ENCODE measurements around the gene ZNF200. TPM values are rescaled to one million over a fixed set of nuclear protein-coding genes. Genes with fewer than 3 reads are reported as not detected.

Gene ZNF200
- total and polyA plus RNA-seq, 9 donors, result 4.8 to 9.2 (median 7.5) TPM

- H3K27me3 ChIP-seq, result no peaks in the 10 kb centered on the region
- H3K27ac ChIP-seq, result peak overlapping the region; percentile 93 to 94
- peak overlapping the region; percentile 95 for H3K4me3 ChIP-seq
- H3K9me3 ChIP-seq, result no peaks in the 10 kb centered on the region
- intact Hi-C loops (cut with DNase I), result no loop called here
- H3K4me1 ChIP-seq (ENCODE audit: insufficient read depth), result no peaks in the 10 kb centered on the region
- H3K36me3 ChIP-seq, result no peaks in the 10 kb centered on the region
- WGBS, 3 donors, result 1 to 3% (median 2%) methylated on average over 76 to 77 of the region's 77 CpGs
- peak; percentile 88 for TF ChIP-seq POLR2A (IDR thresholded peaks at IDR 0.05)
- TF ChIP-seq EP300 (IDR thresholded peaks at IDR 0.05), result no peak
- TF ChIP-seq, protein P1, sequence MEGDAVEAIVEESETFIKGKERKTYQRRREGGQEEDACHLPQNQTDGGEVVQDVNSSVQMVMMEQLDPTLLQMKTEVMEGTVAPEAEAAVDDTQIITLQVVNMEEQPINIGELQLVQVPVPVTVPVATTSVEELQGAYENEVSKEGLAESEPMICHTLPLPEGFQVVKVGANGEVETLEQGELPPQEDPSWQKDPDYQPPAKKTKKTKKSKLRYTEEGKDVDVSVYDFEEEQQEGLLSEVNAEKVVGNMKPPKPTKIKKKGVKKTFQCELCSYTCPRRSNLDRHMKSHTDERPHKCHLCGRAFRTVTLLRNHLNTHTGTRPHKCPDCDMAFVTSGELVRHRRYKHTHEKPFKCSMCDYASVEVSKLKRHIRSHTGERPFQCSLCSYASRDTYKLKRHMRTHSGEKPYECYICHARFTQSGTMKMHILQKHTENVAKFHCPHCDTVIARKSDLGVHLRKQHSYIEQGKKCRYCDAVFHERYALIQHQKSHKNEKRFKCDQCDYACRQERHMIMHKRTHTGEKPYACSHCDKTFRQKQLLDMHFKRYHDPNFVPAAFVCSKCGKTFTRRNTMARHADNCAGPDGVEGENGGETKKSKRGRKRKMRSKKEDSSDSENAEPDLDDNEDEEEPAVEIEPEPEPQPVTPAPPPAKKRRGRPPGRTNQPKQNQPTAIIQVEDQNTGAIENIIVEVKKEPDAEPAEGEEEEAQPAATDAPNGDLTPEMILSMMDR (IDR thresholded peaks at IDR 0.05), result peak in 2 of 3 donors; percentile 25 to 26
- DNase-seq, result peak; percentile 97 to 99 (median 98)
Observed at GRCh38 chr16:3264137-3265036, 29.4 kb upstream of the ZNF200 start.

DNA sequence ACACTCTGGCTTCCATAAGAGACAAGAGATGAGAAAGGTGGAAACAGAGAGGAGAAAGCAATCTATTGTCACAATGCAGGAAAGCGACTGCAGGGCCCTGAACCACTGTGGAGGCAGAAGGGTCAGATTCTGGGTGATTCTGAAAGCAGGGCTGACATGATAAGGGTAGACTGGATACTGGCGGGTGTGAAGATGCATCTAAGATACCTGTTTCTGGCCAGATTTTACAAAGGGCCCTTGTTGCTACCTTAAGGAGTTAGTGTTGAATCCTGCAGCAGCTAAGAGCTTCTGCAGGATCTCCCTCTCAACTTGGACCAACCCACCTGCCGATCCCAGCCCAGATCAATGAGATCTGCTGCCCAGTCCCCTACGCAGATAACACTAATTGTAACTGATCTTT is 27.6 kb upstream of the ZNF200 start:
- DNase-seq, result no peak
- H3K4me3 ChIP-seq, result no peak overlapping the region
- H3K9me3 ChIP-seq, result no peaks in the 10 kb centered on the region
- no peak overlapping the region for H3K27ac ChIP-seq
- no peak for TF ChIP-seq EP300 (IDR thresholded peaks at IDR 0.05)
- TF ChIP-seq, protein P1 (IDR thresholded peaks at IDR 0.05), result no peak
- no peak for TF ChIP-seq POLR2A (IDR thresholded peaks at IDR 0.05)
- intact Hi-C loops (cut with DNase I), result no loop called here
- WGBS, 3 donors, result 89 to 90% (median 89%) methylated on average over 4 of the region's 4 CpGs
- no peaks in the 10 kb centered on the region for H3K4me1 ChIP-seq (ENCODE audit: insufficient read depth)
- no peaks in the 10 kb centered on the region for H3K36me3 ChIP-seq
- no peaks in the 10 kb centered on the region for H3K27me3 ChIP-seq

DNA sequence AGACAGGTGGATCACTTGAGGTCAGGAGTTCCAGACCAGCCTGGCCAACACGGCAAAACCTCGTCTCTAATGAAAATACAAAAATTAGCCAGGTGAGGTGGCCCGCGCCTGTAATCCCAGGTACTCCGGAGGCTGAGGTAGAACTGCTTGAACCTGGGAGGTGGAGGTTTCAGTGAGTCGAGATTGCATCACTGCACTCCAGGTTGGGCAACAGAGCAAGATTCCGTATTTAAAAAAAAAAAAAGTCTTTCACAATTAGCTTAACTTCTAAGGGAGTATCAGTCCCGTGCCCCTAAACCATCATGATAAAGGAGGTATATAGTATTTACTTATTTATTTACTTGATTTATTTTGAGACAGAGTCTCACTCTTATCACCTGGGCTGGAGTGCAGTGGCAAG is 24.9 kb upstream of the ZNF200 start:
- Histone ChIP-seq H3K4me1 (ENCODE audit: insufficient read depth) (no peaks in the 10 kb centered on the region), H3K27me3 (no peaks in the 10 kb centered on the region), H3K36me3 (no peaks in the 10 kb centered on the region), H3K27ac (no peak overlapping the region), H3K4me3 (no peak overlapping the region), H3K9me3 (no peaks in the 10 kb centered on the region)
- intact Hi-C loops (cut with DNase I), result no loop called here
- 81 to 91% (median 84%) methylated on average over 8 of the region's 8 CpGs for WGBS, 3 donors
- DNase-seq, result no peak
- no peak for TF ChIP-seq EP300 (IDR thresholded peaks at IDR 0.05)
- TF ChIP-seq, protein P1 (IDR thresholded peaks at IDR 0.05), result no peak
- TF ChIP-seq POLR2A (IDR thresholded peaks at IDR 0.05), result no peak

DNA sequence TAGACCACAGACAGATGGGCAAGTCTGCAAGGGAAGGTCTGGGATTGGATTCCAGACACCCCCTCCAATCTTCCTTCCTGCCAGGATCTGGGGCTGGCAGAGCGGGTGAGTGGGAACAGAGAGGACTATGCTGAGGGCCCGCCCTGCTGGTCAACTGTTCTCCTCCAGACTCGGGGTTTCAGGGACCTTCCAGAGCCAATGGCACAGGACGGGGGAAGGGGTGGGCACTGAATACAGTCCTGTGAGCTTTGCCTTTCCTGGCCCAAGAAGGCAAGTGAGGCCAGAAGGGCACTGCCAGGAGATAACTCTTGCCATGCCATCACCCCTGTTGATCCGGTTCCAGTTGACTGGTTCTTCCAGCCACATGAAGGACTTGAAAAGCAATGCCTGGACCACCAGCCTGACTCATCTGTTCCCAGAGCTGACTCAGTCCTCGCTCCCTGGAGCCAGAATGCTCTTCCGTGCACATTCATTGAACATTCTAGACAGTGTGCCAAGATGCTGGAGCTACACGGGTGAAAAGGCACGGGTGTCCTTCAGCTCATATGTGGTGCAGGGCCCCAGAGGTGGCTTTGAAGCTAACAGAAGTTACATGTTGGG is 22.0 kb upstream of the ZNF200 start:
- Histone ChIP-seq H3K27me3 (no peaks in the 10 kb centered on the region), H3K27ac (no peak overlapping the region), H3K4me1 (ENCODE audit: insufficient read depth) (no peaks in the 10 kb centered on the region), H3K36me3 (no peaks in the 10 kb centered on the region), H3K4me3 (no peak overlapping the region), H3K9me3 (no peaks in the 10 kb centered on the region)
- WGBS, 3 donors, result 72 to 75% (median 72%) methylated on average over 9 of the region's 9 CpGs
- intact Hi-C loops (cut with DNase I), result no loop called here
- no peak for DNase-seq
- TF ChIP-seq EP300 (IDR thresholded peaks at IDR 0.05) (no peak), POLR2A (IDR thresholded peaks at IDR 0.05) (no peak)
- TF ChIP-seq, protein P1 (IDR thresholded peaks at IDR 0.05), result no peak
